GM19328 (cell line): ENCODE data around the gene MYO18A.

ENCODE experiments used
- ATAC-seq: cut with Tn5 transposase; IDR thresholded peaks from one replicate; pipeline ENCODE4 v1.9.1; 2021; ENCODE audit warnings: mild to moderate bottlenecking, moderate library complexity; ENCODE audit not compliant: unreplicated experiment

Gene MYO18A

DNA sequence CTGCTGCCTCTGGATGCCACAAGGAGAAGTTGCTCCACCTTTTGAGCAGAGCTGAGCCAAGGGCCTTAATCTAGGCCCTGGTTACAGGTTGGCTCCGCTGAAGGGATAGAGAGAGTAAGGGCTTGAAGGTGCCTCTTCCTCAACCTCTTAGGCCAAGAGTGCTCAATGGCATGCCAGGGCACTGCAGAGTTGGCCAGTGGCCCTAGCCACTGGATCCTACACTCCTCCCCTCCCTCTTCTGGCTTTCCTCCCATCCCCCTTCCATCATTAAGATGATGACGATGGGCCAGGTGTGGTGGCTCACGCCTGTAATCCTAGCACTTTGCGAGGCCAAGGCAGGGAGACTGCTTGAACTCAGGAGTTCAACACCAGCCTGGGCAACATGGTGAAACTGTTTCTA lies 50.5 kb downstream of the MYO18A start:
- no peak for ATAC-seq

DNA sequence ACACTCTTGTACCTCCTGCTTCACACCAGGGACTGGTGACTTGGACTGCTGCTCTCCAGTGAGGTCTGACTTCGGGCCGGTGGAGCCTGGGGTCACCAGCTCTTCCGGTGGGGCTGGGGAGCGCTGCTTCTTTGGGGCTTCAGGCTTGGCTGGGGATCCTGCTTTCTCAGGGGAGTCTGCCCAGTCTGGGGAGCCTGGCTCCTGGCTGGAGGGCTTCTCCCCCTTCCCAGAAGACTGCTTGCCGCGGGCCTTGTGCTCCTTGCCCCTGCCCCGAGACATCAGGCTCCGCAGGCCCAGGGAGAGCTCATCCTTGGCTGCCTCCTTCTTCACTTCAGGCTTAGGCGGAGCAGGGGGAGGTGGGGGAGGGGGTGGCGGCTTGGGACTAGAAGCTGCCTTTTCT lies 52.4 kb downstream of the MYO18A start:
- ATAC-seq = no peak

DNA sequence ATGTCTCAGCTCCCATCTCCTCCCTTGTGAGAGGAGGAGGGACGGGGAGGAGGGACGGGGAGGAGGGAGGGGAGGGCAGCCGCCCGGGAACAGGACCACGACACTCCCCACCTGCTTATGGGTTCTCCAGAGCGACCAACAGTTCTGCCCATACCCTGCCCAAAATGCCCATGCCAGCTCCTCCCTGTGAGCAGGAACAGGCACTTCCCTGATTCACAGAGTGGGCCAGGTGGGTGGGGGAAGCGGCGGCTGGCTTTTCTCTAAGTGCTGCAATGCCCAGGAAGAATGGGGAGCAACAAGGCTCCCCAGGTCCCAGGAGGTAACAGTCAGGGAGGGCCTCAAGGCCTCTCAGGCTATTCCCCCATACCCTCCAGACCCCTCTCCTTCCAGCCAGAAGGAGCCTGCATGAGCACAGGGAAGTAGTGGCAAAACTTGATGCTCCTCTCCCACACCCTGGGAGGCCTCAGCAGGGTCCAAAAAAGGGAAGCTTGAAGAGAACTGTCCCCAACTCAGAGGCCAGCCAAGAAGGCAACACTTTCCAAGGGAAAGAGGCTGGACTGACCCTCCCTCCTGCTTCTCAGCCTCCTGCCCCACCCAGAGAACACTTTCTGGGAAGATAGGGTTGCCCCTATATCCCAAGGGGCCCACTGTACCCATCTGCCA lies 53.8 kb downstream of the MYO18A start:
- ATAC-seq = no peak

DNA sequence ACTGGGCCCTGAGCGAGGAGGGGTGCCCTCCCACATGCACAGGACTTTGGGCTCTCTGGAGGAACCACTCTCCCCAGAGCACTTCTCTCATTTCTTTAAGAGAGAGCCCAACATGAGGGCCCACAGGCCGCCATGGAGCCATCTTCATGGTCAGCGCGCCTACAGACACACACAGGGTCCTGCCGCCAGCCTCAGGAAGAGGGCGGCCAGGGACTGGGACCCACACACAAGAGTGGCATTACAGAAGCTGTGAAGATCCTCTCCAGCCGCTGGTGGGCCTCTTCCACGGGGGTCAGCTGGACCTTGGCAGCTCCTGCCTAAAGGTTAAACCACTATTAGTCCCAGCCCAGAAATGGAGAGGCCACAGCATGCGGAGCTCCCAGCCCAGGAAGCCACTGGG lies 54.5 kb downstream of the MYO18A start:
- no peak for ATAC-seq

DNA sequence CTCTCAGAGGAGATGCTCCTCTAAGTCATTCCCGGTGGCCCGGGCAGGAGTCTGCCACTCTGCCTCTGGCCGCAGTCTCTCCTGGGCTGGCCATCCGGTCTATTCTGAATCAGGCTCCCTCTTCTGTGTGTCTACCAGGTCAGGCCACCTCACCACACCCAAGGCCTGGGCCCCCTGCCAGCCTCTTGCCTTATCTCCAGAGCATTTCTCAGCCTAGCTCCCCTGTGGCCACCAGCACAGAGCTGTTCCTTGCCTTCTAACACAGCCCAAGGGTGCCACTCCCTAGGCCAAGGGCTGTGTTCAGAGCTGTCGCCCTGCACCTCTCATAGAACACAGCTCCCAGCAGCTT lies 55.3 kb downstream of the MYO18A start:
- no peak for ATAC-seq

DNA sequence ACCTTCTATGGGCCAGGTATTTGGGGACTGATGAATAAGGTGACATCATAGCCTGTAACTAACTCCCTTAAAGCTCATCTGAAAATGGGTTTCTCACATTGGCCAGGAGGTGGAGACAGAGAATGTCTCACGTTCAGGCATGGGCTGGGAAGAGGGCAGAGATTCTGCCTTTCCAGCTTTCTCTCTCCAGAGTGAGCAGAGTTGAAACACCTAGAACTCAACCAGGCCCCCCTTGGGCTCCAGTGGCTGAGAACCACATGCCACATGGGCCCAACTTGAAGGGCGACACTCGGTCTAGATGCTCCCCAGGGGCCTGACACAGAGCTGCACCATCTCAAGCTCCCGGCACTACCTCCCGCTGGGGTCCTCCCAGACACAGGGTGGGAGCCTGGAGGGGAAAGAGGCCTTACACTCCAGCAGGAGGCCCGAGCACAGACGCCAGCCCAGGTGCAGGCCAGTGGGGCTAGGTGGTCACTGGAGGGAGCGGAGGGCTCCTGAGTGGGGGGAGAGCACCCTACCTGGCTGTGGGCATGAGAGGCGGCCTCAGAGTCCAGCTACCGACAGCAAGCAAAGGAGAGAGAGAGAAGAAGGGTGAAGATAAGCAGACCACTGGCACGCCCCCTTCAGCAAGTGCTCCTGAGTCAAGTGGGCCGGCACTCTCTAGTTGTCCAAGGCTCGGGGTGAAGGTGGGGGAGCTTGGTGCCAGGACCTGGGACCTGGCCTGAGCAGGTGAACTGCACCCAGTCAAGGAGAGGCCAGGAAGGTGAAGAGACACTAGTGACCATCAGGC lies 55.9 kb downstream of the MYO18A start:
- no peak for ATAC-seq

DNA sequence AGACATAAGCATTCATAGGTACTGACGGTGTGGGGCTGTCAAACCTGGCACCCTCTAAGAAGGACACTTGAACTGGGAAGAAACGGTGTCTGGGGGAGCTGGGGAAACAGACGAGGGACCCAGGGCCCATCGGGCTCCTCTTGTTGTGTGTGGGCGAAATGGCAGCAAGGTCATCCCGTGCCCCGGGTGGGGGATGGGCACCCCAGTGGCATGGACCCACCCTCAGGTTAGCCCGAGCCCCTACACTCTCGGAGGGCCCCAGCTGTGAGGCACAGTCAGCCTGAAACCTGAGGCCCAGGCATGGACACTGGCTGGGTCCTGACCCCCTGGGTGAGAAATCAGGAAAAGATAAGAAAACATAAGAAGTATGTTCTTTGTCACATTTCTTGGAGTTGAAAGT lies 57.1 kb downstream of the MYO18A start:
- ATAC-seq = no peak

DNA sequence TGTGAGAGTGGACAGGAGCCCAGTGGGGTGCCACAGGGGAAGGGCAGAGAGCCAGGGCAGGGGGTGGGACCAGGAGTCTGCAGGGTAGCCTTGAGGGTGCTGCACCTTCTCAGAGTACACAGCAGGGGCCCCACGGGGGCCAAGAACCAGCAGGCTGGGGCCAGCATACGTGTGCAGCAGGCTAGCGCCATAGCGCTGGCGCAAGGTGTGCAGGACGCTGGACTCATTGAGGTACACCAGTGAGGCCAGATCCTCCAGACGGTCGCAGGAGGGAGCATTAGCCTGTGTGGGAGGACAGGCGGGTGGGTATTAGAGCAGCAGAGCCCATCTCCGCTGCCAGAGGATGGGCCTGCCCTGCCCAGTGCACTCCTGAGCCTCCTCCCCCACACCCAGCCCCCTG lies 58.8 kb downstream of the MYO18A start:
- ATAC-seq = no peak

DNA sequence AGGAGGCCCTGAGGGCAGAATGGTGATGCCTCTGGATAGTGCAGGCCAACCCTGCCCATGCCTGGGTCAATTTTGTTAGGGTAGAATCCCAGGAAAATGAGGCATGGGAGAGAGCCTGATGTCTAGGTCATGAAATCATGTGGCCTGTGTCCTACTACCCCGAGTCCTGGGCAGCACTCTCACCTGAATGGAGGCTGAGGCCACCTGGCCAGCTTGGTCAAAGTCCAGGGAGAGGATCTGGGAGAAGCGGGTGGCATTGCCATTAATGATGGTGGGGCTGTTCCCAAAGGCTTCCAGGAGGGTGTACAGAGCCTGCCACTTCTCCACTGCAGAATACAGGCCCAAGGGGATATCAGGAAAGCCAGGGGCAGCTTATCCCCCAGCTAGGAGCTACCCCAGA lies 59.8 kb downstream of the MYO18A start:
- no peak for ATAC-seq

DNA sequence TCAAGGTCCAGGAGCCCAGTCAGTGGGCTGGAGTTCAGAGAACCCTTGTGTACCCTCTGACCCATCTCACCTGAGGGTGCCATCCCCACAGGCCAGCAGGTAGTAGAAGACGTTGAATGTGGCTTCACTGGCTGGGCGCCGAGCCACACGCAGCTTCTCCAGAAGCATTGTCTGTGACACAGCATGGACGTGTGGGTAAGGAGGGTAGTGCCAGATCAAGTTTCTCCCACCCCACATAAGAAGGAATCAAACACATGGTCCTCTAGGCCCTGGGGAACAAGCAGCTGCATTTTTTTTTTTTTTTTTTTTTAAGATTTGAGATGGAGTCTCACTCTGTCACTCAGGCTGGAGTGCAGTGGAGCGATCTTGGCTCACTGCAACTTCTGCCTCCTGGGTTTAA lies 60.9 kb downstream of the MYO18A start:
- no peak for ATAC-seq

DNA sequence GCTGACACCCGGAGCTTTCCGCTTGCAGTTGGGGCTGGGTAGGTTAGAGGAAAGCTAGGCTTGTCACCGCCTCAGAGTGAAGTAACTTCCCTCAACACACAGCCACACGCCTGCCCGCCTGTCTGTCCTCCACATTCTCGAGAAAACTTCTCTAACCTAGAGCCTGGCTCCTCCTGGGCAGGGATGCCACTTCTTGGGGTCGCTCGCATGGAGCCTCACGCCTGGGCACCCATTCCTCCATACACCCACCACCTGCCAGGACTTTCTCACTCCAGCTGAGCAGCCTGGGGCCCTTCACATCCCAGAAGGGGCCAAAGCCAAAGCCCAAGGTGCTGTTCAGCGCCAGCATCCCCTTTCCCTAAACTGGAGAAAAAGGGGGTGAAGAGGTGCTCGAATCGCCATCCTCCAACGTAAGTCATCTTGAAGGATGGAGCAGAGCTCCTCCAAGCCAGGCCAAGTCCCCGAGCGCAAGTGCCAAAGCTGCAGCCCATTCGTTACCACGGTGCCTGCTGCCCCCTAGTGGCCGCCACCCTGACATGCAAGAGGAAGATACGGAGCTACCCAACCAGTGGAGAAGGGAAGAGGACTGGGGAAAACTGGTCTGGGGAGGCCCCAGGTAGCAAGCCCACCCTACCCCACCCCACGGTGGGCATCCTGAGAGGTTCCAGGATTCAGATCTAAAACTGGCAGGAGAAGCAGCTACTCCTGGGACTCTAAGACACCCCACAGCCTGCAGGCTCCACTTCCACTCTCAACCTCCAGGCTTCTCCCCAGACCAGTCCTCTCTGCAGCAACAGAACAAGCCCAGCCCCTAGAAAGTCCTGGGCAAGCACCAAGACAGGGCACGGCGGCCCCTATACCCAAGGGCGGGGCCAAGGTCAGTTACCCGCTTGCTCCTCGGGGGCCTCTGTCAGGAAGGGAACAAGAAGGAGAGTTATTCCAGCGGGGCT lies 63.1 kb downstream of the MYO18A start:
- no peak for ATAC-seq

DNA sequence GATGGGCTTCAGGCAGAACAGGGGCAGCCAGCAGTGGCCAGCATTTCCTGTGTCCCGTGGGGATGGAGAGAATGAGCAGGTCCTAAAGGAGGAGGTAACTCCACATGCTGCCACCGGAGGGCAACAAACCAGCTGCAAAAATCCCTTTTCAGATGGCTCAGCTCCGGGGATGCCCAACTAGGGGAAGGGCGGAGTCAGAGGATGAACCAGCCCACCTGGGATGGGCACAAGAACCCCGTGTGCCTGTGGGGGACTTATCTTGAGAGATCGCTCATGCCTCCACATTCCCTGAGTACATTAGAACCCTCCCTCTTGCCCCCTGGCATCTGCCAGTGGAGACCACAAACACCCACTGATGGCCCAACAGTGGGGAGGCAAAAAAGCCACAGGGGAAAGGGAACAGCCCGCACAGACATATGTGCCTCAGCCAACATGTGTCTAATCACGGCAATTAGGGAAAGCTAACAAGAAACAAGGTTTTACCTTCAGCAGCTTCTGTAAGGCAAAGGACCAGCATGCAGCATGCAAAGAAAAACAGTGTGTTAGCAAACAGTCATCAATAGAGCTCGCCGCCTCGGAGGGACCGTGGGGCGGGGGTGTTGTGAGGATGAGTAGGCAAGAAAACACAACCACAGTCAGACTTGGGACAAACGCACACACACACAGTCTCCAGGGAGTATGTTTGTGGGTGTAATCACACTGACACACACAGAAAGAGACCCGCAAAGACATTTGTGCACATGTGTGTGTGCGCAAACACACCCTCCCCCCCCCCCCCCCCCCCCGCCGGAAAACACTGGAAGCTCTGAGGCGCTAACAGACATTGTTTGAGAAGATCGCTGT lies 64.0 kb downstream of the MYO18A start:
- no peak for ATAC-seq

DNA sequence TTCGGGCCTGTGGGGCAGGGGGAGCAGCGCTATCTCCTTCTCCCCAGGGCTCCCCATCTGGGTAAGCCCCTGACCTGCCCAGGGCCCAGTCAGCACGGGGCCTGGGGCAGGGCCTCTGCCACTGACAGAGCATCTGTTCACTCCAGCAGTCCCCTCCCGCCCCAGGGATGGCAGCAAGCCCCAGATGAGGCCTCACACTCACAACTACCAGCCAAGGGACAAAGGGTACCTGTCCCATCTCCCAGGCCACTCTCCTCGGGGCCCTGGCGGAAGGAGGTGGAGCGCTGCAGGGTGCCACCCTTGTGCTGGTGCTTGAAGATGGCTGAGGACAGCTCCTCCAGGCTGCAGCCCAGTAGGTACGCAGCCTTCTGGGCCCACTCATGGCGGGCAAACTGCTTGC lies 64.8 kb downstream of the MYO18A start:
- ATAC-seq = no peak

DNA sequence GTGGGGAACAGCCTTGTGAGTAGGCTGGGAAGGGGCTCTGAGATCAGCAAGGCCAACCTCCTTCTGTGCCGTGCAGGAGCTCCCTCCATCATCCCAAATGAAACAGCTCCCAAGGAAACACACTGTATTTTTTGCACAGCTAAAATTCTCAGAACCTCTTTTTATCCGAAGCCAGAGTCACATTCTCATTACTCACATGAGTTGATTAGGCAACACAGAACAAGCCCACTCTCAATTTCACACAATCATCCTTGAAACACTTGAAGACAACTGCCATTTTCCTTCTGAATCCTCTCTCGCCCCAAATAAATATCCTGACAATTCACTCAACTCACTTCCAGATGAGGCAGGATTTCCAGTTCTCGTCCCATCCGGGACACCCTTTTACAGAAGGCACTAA lies 66.1 kb downstream of the MYO18A start:
- ATAC-seq = no peak

DNA sequence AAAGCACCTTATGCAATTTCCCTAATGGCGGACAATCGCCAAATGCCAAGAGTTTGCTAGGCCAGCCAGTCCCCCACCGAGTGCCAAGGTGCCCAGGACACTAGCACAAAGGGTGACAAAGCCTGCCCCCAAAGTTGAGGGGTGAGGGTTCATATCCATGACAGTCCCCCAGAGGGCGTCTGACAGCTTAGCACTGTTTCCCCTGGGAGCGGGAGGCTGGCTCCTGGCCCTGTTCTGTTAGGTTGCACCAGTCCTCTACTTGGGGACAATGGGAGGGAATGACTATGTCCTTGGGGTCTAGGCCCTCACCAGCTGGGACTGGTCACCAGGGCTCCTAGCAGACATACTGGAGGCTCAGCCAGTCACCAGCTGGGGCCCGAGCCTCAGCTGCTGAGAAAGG lies 66.9 kb downstream of the MYO18A start:
- ATAC-seq = no peak

DNA sequence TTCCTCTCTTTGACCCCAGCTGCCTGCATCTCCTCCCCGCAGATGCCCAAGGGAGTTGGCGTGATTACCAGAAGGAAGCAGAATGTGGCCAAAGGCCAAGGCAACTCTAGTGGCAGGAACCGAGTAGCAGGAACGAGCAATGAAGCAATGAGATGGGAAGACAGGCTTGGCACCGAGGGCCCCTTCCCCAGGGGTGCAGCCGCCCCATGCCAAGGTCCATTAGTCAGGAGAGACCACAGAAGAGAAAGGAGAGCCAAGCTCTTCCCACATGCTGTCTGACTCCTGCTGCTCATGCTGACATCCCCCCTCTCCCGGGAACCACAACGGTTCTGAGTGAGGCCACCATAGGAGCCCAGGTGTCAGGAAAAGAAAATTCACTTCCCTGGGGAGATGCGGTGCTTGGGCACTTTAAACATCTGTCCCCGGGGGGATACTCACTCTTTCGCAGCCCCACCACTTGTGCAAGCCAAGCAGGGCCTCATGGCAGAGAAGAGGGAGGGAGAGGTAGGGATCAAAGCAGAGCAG lies 67.4 kb downstream of the MYO18A start:
- ATAC-seq = no peak

DNA sequence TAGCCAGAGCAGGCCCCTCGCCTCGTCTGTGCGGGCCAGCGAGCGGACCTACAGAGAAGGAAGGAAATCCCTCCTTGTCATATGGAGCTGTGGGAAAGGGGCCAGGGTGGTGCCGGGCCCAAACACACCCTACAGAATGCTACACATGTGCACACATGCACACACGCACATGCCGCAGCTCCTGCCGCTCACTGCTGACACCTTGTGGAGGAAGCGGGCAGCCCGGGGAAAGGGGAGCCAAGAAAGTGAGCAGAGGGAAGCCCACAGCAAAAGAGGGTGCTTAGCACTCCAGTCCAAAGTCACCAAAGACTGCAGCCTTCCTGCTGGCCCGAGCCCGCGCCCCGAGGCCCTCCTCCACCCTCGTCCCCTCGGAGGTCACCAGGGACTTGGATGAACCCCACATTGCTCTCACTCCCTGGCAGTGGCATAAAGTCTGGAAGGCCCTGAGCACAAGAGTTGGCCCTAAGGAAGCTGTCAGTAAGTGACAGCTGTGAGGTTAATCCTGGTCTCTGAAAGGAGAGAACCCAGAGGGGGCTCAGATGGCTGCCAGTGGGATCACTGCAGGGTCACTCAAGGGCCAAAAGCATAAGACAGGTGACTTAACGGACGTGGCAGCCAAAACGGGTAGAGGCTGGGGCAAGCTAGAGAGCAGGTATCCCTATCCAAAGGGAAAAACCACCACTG lies 68.2 kb downstream of the MYO18A start:
- no peak for ATAC-seq

DNA sequence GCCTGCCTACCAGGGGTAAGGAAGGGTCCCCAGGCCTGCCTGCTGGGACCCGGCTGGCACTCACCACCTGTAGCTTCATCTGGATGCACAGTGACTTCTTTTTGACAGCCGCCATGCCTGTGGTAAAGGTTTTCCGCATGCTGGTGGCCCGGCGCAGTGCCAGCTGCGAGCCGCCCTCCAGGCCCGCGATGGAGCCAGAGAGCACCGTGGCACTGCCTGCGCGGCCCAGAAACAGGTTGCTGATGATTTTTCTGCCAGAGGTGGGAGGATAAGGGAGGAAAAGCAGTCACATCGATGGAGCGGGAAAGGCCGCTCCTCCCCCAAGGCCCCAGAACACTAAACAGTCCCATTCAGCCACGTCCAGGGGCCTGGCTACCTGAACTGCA lies 69.8 kb downstream of the MYO18A start:
- no peak for ATAC-seq

DNA sequence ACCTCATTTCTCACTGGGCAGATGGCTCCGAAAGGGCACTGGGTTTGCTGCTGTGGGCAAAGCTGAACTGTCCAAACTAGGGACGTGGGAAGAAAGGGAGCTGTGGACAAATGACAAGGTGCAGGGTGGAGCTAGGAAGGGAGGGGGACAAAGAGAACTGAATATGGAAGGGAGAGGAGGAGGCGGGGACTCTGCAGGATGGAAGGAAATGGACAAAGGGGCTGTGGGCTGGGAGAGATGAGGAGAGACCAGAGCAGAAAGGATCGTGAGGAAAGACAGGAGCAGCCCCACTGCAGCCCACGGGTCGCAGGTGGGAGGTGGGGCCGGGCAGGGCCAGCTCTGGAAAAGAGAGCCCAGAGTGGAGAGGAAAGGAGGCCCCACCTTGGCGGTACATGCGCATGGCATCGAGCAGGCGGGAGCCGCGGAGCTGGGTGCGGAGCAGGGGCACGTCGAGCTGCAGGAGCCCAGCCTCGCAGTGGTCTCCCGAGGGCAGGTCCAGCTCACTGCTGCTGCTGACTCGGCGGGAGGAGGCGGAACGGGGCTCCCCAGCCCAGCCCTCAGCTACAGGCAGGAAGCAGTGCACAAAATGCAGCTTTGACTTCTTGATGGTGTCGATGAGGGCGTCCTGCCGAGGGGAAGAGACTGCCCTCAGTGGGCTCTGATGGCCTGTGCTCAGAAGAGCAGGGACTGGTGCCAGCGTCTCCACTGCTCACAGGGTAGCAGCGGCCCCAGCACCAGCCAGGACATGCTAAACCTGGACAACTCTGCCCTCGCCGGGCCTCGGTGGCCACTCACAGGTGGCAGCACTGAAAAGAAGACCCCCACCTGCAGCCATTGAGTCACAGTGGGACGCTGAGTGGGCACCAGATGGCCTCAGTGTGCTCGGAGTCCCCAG lies 70.5 kb downstream of the MYO18A start:
- ATAC-seq = no peak
